SK-N-SH treated with all-trans-retinoic acid at 6 μM for 48 hours (cell line): ENCODE measurements around the gene ZCCHC24.

Experiments
- ARNTL ChIP-seq: fragments of 450-650 bp; formaldehyde crosslinking; IDR thresholded peaks from 2 replicates; pipeline ENCODE4 v1.5.0; 2020; ENCODE audit warnings: low read depth, mild to moderate bottlenecking, moderate library complexity, borderline replicate concordance
- BACH2 ChIP-seq: fragments of 250-450 bp; sonication (Bioruptor Pico); IDR thresholded peaks from 2 replicates; pipeline ENCODE4 v1.9.0; 2021; ENCODE audit warnings: mild to moderate bottlenecking, borderline replicate concordance
- CREB5 ChIP-seq: fragments of 250-450 bp; sonication (Bioruptor Pico); IDR thresholded peaks from 2 replicates; pipeline ENCODE4 v1.5.1; 2020; ENCODE audit warnings: low read depth, mild to moderate bottlenecking, moderate library complexity
- CSDC2 ChIP-seq: fragments of 250-450 bp; sonication (Bioruptor Pico); IDR thresholded peaks from 2 replicates; pipeline ENCODE4 v1.5.0; 2020; ENCODE audit warnings: mild to moderate bottlenecking, moderate library complexity
- CSRNP3 ChIP-seq: fragments of 250-450 bp; sonication (Bioruptor Pico); IDR thresholded peaks from 2 replicates; pipeline ENCODE4 v1.5.1; 2021; ENCODE audit warnings: mild to moderate bottlenecking, moderate library complexity
- ESRRG ChIP-seq: fragments of 250-450 bp; sonication (Bioruptor Pico); IDR thresholded peaks from 2 replicates; pipeline ENCODE4 v1.6.1; 2021; ENCODE audit warnings: mild to moderate bottlenecking
- OSR1 ChIP-seq: fragments of 250-450 bp; sonication (Bioruptor Pico); IDR thresholded peaks from 2 replicates; pipeline ENCODE4 v1.8.0; 2022; ENCODE audit warnings: moderate library complexity, mild to moderate bottlenecking, inconsistent platforms
- PATZ1 ChIP-seq: fragments of 250-450 bp; sonication (Bioruptor Pico); IDR thresholded peaks from 2 replicates; pipeline ENCODE4 v1.8.0; 2020; ENCODE audit warnings: mild to moderate bottlenecking, moderate library complexity, borderline replicate concordance
- RARB ChIP-seq: fragments of 250-450 bp; sonication (Bioruptor Pico); IDR thresholded peaks from 2 replicates; pipeline ENCODE4 v1.8.0; 2021; ENCODE audit warnings: mild to moderate bottlenecking, moderate library complexity
- TOX ChIP-seq: fragments of 250-450 bp; sonication (Bioruptor Pico); IDR thresholded peaks from 2 replicates; pipeline ENCODE4 v1.8.0; 2021; ENCODE audit warnings: mild to moderate bottlenecking, moderate library complexity, borderline replicate concordance
- ZFP3 ChIP-seq: fragments of 250-450 bp; sonication (Bioruptor Pico); IDR thresholded peaks from 2 replicates; pipeline ENCODE4 v1.5.0; 2020; ENCODE audit warnings: mild to moderate bottlenecking, moderate library complexity
- ZNF565 ChIP-seq: fragments of 450-650 bp; formaldehyde crosslinking; conservative IDR thresholded peaks from 2 replicates; pipeline ENCODE4 v1.5.0; 2020; ENCODE audit warnings: low read depth, mild to moderate bottlenecking, moderate library complexity
- ZNF70 ChIP-seq: fragments of 450-650 bp; formaldehyde crosslinking; IDR thresholded peaks from 2 replicates; pipeline ENCODE4 v1.5.0; 2020; ENCODE audit warnings: mild to moderate bottlenecking, moderate library complexity

- TF ChIP-seq PATZ1 = no peak
- TF ChIP-seq ARNTL (CRISPR knock-in tag) = no peak
- no peak for TF ChIP-seq OSR1 (CRISPR knock-in tag)
- TF ChIP-seq BACH2 (CRISPR knock-in tag) = no peak
- no peak for TF ChIP-seq CREB5 (CRISPR knock-in tag)
- TF ChIP-seq ZFP3 (CRISPR knock-in tag) = no peak
- no peak for TF ChIP-seq ZNF70 (CRISPR knock-in tag)
- TF ChIP-seq RARB (CRISPR knock-in tag) = no peak
- no peak for TF ChIP-seq ESRRG (CRISPR knock-in tag)
- no peak for TF ChIP-seq TOX (CRISPR knock-in tag)
- TF ChIP-seq ZNF565 = no peak
- no peak for TF ChIP-seq CSRNP3
- TF ChIP-seq CSDC2 (CRISPR knock-in tag) = no peak
Observed at GRCh38 chr10:79465341-79465740, 19.9 kb upstream of the ZCCHC24 start.
